Body of pancreas (tissue), 4 donors: Measurements from ENCODE around the gene BMP7.

ENCODE experiments used
- CTCF ChIP-seq, 7 experiments: fragments of 450-650 bp in 4 of 7; fragments of 200-600 bp in 3 of 7; sonication (generic) in 3 of 7; IDR thresholded peaks; one replicate each; pipeline ENCODE4 v1.5.1; 2016 to 2019; ENCODE audit warnings: antibody characterized with exemption in 7 of 7
- POLR2A ChIP-seq, 3 donors: fragments of 450-650 bp; IDR thresholded peaks; one replicate each; pipeline ENCODE4 v1.6.1; 2016; ENCODE audit warnings: antibody characterized with exemption in 3 of 3, mild to moderate bottlenecking in 2 of 3

- no peak for TF ChIP-seq CTCF (IDR thresholded peaks at IDR 0.05)
- TF ChIP-seq POLR2A (IDR thresholded peaks at IDR 0.05), result no peak
These were observed 11.3 kb downstream of the BMP7 start for GRCh38 chr20:57255183-57255582.
